Ovary (tissue), 9 donors: ENCODE measurements around the gene ECEL1. TPM values are rescaled to one million over a fixed set of nuclear protein-coding genes. Genes with fewer than 3 reads are reported as not detected.

ENCODE experiments used
- DNase-seq, 5 donors: peaks; one replicate each; pipeline ENCODE4 v3.0.0-alpha.2; 2019 to 2020
- H3K27ac ChIP-seq, 2 donors: fragments of 200-600 bp; one replicate each; pipeline versions ENCODE4 v1.5.1 to v1.8.0; 2019 to 2022
- H3K27me3 ChIP-seq: fragments of 200-600 bp; one replicate; pipeline ENCODE4 v1.8.0; 2022
- H3K36me3 ChIP-seq: fragments of 200-600 bp; sonication (generic); one replicate; pipeline ENCODE4 v1.5.1; 2019
- H3K4me1 ChIP-seq: one replicate; pipeline ENCODE4 v1.8.1; 2013; ENCODE audit warnings: mild to moderate bottlenecking, moderate library complexity; ENCODE audit not compliant: insufficient read depth
- H3K4me3 ChIP-seq: fragments of 200-600 bp; sonication (generic); one replicate; pipeline ENCODE4 v1.5.1; 2017
- H3K9me3 ChIP-seq, 2 donors: fragments of 200-600 bp in 1 of 2; sonication (generic) in 1 of 2; one replicate each; pipeline versions ENCODE4 v1.5.1 to v1.8.1; 2013 to 2019; ENCODE audit warnings: mild to moderate bottlenecking in 1 of 2, moderate library complexity in 1 of 2
- CTCF ChIP-seq, 3 donors: fragments of 450-650 bp in 2 of 3; fragments of 200-600 bp in 1 of 3; IDR thresholded peaks; one replicate each; pipeline versions ENCODE4 v1.5.1 to v1.8.0; 2016 to 2022; ENCODE audit warnings: antibody characterized with exemption in 3 of 3, mild to moderate bottlenecking in 1 of 3
- EP300 ChIP-seq: sonication (generic); formaldehyde crosslinking; IDR thresholded peaks from one replicate; pipeline ENCODE4 v1.6.1; 2017; ENCODE audit warnings: antibody characterized with exemption
- POLR2A ChIP-seq: fragments of 450-650 bp; IDR thresholded peaks from one replicate; pipeline ENCODE4 v1.6.1; 2017; ENCODE audit warnings: antibody characterized with exemption, mild to moderate bottlenecking, moderate library complexity
- WGBS, 3 donors: extraction: QIAGEN DNeasy Blood & Tissue Kit in 1 of 3; methylation state at CpG; one replicate each; pipeline versions ENCODE4 v1.1.5 to v1.1.7; 2013 to 2017; 5-methylcytosine and 5-hydroxymethylcytosine counted together
- intact Hi-C, 4 donors: fragments of 100-400 bp; cut with DNase I; formaldehyde crosslinking; loops; one replicate each; pipeline versions ENCODE4 v1.11.0 to v1.15.1; 2022 to 2023
- polyA plus RNA-seq, 2 donors: library from polyadenylated mRNA; stranded (reverse); fragments of 200-250 nt in 1 of 2; fragments of 350-450 nt in 1 of 2; fragmentation: Illumina TruSeq in 1 of 2; extraction: RNeasy Lipid Tissue Mini Kit (QIAGEN cat#74804) in 1 of 2; gene quantifications; one replicate each; pipeline ENCODE4 v1.2.3, GENCODE V29; 2013 to 2014
- total RNA-seq, 7 donors: library from RNA; depleted of rRNA in 2 of 7; stranded (reverse); fragments of >200 nt in 2 of 7; fragmentation: NEBNext Ultra II Directional in 3 of 7; extraction: Animal tissue kit (Norgen Biotek cat#: 25700) in 3 of 7; gene quantifications; one replicate each; pipeline versions ENCODE4 v1.1.0 to v1.2.4, GENCODE V29; 2016 to 2023
- donor health status: DM: no; HTN: no; CAD: no; lungs with moderate emphysema.
- donor health status: DM: no; HTN: no; CAD: no.
- donor health status: Bipolar disorder and iron deficiency.
- donor health status: DM: yes; HTN: yes; CAD: no.
- donor health status: DM: no; HTN: no; CAD: no.
- donor health status: DM: yes; HTN: yes; CAD: no.

The ECEL1 gene
- total and polyA plus RNA-seq, 9 donors = 2.4 to 251 (median 46.3) TPM

- no peaks in the 10 kb centered on the region for H3K27me3 ChIP-seq
- no peaks in the 10 kb centered on the region for H3K9me3 ChIP-seq
- H3K36me3 ChIP-seq = no peaks in the 10 kb centered on the region
- H3K4me3 ChIP-seq = no peak overlapping the region
- intact Hi-C loops = no loop called here
- WGBS, 3 donors = 18 to 36% (median 30%) methylated on average over 6 of the region's 6 CpGs
- no peak overlapping the region for H3K27ac ChIP-seq
- no peak for TF ChIP-seq EP300
- no peak for TF ChIP-seq POLR2A
- no peak for TF ChIP-seq CTCF (IDR thresholded peaks at IDR 0.05)
- peak in 1 of 5 donors; percentile 20 for DNase-seq
- no peaks in the 10 kb centered on the region for H3K4me1 ChIP-seq
Measured at GRCh38 chr2:232473467-232473890, 14.2 kb downstream of the ECEL1 start.

- WGBS, 3 donors = 76 to 85% (median 81%) methylated on average over 7 of the region's 7 CpGs
- TF ChIP-seq EP300 = no peak
- no peak for TF ChIP-seq POLR2A
- no peak for TF ChIP-seq CTCF (IDR thresholded peaks at IDR 0.05)
- no peaks in the 10 kb centered on the region for H3K9me3 ChIP-seq
- intact Hi-C loops = no loop called here
- H3K27ac ChIP-seq = no peak overlapping the region
- peaks cover 1% of the 10 kb centered on the region for H3K4me1 ChIP-seq
- H3K36me3 ChIP-seq = no peaks in the 10 kb centered on the region
- no peak for DNase-seq
- no peaks in the 10 kb centered on the region for H3K27me3 ChIP-seq
- H3K4me3 ChIP-seq = no peak overlapping the region
Measured at GRCh38 chr2:232466221-232466620, 21.4 kb downstream of the ECEL1 start.

GRCh38 chr2:232465061-232465460, 22.6 kb downstream of the ECEL1 start:
- intact Hi-C loops = no loop called here
- 69 to 77% (median 76%) methylated on average over 6 of the region's 6 CpGs for WGBS, 3 donors
- DNase-seq = no peak

GRCh38 chr2:232464544-232464885, 23.1 kb downstream of the ECEL1 start:
- Histone ChIP-seq H3K27me3 (no peaks in the 10 kb centered on the region), H3K36me3 (no peaks in the 10 kb centered on the region), H3K27ac (no peak overlapping the region), H3K9me3 (no peaks in the 10 kb centered on the region), H3K4me1 (peaks cover 1% of the 10 kb centered on the region), H3K4me3 (no peak overlapping the region)
- 92 to 97% (median 96%) methylated on average over 3 of the region's 3 CpGs for WGBS, 3 donors
- DNase-seq = peak in 1 of 5 donors; percentile 14
- intact Hi-C loops = no loop called here
- TF ChIP-seq EP300 = no peak

More at GRCh38 chr2:232465061-232465460, 22.6 kb downstream of the ECEL1 start:
- TF ChIP-seq CTCF (IDR thresholded peaks at IDR 0.05) (no peak), EP300 (no peak), POLR2A (no peak)
- Histone ChIP-seq H3K4me1 (peaks cover 1% of the 10 kb centered on the region), H3K27ac (no peak overlapping the region), H3K4me3 (no peak overlapping the region), H3K27me3 (no peaks in the 10 kb centered on the region), H3K9me3 (no peaks in the 10 kb centered on the region), H3K36me3 (no peaks in the 10 kb centered on the region)

- WGBS, 3 donors = 86 to 88% (median 87%) methylated on average over 18 of the region's 18 CpGs
- no peaks in the 10 kb centered on the region for H3K27me3 ChIP-seq
- no peak for TF ChIP-seq EP300
- TF ChIP-seq POLR2A = no peak
- no peak for TF ChIP-seq CTCF (IDR thresholded peaks at IDR 0.05)
- no peaks in the 10 kb centered on the region for H3K9me3 ChIP-seq
- peaks cover 1% of the 10 kb centered on the region for H3K4me1 ChIP-seq
- H3K36me3 ChIP-seq = no peaks in the 10 kb centered on the region
- intact Hi-C loops = no loop called here
- peak in 1 of 5 donors; percentile 17 for DNase-seq
- no peak overlapping the region for H3K27ac ChIP-seq
- no peak overlapping the region for H3K4me3 ChIP-seq
Measured at GRCh38 chr2:232463701-232464543, 23.7 kb downstream of the ECEL1 start.
